Effector CD4-positive, alpha-beta T cell (primary cell): Measurements from ENCODE around the gene ATP5MC2.
A peak's percentile ranks its signal among the peaks of the same experiment; 100 is the strongest.
"Not testable (repeated sequence)": the region's sequence is repeated elsewhere in the genome, so short reads cannot be mapped to it uniquely, and the experiment has no call there.

Experiments
- DNase-seq: peaks from one replicate; pipeline ENCODE4 v3.0.0-alpha.2; 2020

ATP5MC2 gene

DNA sequence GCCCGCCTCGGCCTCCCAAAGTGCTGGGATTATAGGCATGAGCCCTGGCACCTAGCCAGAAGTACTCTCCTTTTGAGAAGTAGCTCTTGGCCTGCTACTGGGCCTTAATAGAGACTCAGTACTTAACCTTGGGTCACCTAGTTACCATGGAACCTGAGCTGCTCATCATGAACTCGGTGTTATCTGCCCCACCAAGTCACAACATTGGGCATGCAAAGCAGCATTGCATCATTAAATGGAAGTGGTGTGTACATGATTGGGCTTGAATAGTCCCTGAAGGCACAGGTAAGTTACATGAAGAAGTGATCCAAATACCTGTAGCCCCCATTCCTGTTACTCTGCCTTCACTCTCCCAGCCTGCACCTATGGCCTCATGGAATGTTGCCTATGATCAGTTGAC, 31.8 kb downstream of the ATP5MC2 start:
- DNase-seq = no peak

DNA sequence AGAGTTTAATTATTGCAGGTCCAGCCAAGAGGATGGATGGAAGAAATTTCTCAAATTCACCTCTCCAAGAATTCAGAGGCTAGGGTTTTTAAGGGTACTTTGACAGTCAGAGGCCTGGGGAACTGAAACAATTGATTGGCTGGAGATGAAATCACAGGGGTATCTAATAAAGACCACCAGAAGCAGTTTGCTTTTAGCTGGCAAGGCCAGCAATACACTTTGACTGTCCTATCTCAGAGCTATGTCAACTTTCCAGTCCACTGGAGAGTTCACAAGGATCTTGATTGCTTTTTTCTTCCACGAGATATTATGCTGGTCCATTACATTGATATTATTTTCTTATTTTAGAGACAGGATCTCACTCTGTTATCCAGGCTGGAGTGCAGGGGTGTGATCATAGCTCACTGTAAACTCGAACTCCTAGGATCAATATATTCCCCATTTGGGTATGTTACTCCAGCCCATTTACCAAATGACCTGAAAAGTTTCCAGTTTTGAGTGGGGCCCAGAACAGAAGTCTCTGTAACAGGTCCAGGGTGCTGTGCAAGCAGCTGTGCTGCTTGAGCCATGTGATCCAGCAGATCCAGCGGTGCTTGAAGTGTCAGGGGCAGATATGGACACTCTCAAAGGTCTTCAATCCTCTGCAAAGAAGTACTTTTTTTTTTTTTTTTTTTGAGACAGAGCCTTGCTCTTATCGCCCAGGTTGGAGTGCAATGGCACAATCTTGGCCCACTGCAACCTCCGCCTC, 32.5 kb downstream of the ATP5MC2 start:
- DNase-seq = no peak

DNA sequence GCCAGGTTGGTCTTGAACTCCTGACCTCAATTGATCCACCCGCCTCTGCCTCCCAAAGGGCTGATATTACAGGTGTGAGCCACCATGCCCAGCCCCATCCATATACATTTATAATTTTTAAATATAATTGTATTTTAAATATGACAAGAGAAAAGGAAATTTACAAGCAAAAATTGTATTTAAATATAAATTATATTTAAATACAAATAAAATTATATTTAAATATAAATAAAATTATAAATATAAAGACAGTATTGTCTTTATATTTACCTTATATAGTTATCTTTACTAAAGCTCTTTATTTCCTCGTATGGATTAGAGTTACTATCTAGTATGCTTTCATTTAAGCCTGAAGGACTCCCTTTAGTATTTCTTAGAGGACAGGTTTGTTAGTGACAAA, 37.8 kb downstream of the ATP5MC2 start:
- no peak for DNase-seq

DNA sequence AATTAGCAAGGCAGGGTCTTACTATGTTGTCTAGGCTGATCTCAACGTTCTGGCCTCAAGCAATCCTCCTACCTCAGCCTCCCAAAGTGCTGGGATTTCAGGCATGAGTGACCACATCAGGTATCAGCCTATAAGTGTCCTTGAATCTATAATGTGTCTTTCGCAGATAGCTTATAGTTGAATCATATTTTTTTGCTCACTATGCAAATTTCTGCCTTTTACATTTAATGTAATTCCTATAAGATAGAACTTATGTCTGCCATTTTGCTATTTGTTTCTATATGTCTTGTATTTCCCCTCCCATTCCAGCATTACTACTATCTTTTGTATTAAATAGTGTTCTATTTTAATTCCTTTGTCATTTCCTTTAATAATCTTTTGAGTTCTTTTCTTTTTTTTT, 39.2 kb downstream of the ATP5MC2 start:
- no peak for DNase-seq

DNA sequence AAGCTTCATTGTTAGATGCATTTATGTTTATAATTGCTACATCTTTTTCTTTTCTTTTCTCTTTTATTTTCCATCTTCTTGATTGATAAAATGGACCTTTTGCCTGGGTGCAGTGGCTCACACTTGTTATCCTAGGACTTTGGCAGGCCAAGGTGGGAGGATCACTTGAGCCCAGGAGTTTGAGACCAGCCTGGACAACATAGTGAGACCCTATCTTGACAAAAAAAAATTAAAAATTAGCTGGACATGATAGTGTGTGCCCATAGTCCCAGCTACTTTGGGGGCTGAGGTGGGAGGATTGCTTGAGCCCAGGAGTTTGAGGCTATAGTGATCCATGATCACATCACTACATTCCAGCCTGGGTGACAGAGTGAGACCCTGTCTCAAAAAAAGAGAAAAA, 40.2 kb downstream of the ATP5MC2 start:
- DNase-seq = not testable (repeated sequence)

DNA sequence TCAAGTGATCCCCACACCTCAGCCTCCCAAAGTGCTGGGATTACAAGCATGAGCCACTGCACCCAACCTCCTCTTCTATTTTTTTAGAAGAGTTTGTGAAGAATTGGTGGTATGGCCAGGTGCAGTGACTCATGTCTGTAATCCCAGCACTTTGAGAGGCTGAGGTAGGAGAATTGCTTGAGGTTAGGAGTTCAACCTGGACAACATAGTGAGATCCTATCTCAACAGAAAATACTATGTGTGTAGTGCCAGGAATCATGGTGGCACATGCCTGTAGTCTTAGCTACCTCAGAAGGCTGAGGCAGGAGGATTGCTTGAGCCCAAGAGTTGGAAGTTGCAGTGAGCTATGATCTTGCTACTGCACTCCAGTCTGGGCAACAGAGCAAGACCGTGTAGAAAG, 44.2 kb downstream of the ATP5MC2 start:
- no peak for DNase-seq

DNA sequence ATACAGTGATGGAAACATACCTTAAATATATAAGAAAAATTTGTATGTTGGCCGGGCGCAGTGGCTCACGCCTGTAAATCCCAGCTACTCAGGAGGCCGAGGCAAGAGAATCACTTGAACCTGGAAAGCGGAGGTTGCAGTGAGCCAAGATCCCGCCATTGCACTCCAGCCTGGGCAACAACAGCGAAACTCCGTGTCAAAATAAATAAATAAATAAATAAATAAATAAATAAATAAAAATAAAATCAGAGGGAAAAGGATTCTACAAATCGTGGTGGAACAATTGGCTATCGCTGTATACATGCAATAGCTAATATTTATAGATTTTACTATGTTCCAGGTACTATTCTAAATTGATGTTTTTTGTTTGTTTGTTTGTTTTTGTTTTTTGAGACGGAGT, 48.0 kb downstream of the ATP5MC2 start:
- DNase-seq = no peak

DNA sequence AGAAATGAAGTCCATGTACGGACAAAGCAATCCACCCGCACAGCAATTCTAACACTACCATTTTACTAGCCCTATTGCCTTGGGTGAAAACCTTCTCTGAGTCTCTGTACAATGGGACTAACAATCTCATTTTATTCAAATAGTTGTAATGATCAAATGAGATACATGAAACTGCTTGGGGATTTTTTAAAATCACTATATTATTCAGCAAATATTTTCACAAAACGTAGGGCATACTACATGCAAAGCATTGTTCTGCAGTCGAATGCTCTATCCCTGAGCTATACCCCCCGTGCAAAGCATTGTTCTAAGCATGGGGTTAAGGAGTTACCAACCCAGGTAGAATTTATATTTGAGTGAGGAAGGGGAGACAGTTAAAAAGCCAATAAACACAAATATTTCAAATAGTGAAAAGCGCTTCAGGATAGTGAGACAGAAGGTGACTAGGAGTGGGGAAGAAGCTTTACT, 49.1 kb downstream of the ATP5MC2 start:
- DNase-seq = no peak

DNA sequence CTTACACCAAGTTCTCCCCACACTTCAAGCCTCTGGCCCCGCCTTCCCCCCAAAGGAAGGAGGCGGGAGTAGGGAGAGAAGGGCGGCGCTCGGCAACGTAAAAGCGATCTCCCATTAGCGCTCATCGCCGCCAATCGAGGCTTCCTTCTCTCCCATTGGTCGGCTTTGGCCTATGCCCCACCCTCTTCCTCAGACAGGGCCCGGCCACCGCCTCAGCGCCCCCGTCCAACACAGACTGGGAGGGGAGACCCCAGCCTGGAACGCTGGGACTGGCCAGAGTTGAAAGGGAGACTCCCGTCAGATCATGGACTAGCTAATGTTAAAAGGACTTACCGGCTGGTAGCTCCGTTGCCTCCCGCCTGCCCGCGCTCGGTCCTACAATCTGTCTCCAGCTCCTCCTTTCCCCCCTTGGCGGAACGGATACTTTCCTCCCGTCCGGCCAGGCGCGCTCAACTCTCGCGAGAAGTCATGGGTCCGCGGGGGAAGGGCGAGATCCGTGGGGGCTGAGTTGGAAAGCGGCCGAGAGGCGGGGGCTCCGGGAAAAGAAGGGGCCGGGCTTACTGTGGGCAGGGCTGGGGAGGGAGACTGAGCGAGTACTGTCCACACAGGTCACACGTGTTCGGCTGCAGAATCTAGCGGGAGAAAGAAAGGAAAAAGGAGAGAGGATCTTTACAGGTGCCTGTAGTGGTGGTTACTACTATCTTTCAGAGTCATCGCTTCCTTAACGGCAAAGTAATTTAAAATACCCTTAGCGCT, 49.8 kb downstream of the ATP5MC2 start, which contains the start of gene ATF7:
Gene ATF7 (minus strand): TSS at position 437 of the 756 bp plus-strand sequence. CDS start 25,382 bp downstream, outside the sequence.
- DNase-seq = peak; percentile 97

DNA sequence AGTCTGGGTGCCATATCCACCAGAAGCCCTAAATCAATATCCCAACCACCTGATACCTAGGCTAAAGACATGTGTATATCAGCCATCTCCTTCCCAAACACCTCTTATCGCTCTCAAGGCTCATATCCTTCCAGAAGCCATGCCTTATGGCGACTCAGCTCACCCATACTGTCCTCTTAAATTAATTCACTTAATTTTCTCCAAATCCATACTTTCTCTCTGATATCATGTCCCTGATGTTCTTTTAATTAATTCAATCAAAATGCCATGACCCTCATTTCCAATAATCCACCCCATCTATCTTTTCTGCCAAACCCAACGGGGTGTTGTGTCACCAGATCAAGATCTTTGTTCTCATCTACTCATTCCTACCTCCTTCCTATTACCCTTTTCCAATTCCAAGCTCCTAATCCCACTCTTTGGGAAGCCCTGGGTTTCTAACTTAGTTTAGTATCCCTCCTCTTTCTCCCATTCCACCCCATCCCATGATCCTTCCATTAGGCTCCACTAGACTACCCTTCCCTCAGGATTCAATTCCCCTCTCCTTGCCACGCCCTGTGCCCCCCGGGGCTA, 50.4 kb downstream of the ATP5MC2 start:
- no peak for DNase-seq

DNA sequence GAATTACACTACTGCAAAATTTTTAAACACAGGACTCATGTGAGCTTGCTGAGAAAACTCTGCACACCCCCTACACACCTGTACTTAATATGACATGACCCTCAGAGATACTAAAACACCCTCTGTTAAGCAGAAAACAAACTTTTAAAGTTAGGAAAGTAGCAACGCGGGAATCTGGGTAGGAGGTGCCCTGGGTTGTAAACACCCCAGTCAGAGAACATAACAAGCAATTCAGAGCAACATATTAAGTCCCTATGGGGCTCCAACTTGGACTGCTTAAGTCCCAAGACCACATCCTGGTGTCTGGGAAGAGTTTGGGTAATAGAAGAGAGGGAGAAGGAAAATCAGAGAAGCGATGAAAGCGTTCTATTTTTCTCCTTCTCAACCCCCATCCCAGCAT, 50.9 kb downstream of the ATP5MC2 start:
- no peak for DNase-seq

DNA sequence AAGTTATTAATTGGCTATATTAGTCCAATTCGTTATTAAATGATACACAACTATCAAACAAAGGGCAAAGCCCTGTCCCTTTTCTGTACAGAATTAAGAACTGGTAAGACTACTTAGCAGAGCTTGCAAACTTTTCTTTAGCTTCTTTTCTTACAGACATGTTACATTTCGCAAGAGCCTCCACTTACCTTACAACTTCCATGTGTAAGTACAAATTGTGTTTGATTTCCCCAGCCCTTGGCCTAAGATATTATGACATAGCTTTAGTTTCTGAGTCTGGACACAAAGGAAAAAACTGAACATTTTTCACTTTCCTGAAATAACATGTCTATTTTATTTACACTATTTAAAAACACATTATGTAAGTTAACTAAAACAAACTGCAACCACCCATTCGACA, 51.4 kb downstream of the ATP5MC2 start:
- DNase-seq = no peak

DNA sequence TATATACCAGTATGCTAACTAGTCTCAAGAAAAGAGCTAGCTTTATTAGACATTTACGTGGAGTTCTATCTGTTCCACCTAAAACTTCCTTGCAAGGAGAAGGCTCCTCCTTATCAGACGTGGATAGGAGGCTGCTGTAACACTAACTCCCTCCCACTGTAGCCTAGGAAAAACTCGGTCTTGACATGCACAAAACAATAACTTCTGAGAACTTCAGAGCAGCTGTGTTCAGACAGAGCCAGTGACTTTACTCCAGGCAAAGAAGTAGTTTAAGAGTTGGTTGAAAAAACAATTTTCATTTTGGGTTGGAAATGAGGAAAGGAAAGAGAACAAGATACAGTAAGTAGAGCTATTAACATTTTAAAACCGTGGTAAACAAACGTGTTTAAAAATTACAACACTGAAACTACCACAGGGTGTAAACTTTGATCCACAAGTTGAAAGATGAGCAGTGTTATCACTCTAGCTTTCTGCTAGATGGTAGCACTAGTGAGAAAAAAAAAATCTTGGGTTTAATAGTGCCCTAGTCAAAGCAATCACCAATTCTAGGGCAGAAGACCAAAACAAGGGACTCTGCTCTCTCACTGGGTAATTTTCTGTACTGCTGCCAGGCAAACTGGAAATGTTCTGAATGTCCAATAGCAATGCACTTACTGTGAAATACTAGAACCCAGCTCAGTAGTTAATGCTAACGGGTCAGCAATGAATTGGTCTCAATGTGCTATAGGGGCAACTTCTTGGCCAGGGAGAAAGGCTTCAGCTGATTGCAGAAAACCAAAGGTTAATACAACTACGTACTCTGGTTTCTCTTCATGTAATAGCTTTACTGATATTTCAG, 52.1 kb downstream of the ATP5MC2 start:
- DNase-seq = no peak

DNA sequence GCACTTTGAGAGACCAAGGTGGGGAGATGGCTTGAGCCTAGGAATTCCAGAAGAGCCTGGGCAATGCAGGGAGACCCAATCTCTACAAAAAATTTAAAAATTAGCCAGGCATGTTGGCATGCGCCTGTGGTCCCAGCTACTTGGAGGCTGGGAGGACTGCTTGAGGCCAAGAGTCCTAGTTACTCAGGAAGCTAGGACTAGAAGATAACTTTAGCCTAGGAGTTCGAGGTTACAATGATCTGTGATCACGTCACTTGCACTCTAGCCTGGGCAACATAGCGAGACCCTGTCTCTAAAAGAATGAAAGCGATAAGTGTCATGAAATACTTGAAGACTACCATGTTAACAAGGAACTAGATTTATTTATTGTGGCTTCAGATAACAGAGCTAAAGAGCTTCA, 53.2 kb downstream of the ATP5MC2 start:
- DNase-seq = no peak

DNA sequence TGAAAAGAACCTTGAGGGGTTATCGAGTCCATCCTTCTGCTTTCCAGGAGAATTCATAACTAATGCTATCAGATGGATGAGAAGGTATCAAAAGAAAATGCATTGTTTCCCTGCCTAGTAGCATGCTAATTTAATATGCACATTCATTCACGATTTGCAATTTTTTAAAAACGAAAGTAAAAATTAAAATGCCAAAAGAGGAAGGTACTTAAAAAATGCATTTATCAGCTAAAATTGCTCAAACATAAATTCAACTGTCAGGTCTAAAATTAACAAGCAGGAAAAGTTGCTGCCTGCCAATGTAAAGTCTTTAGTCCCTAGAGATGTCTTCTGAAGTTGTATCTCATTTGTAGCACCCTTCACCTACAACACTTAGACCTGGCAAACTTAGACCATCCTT, 57.6 kb downstream of the ATP5MC2 start:
- DNase-seq = no peak

DNA sequence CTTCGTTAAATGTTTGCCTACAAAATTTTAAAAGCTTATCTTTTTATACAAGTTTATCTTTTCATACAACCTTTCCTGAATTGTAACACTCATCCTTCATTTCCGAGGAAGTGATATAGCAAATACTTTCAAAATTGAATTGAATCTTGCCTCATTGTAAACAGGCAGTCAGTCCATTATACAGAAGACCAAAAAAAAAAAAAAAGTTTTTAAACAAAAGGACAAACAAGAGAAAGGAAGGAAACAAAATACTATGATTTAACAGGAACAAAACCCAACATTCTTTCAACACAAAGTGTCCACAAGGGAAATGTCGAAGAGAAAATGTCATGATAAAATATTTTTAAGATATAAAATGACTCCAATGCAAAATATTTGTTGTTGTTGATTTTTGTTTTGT, 58.2 kb downstream of the ATP5MC2 start:
- no peak for DNase-seq

DNA sequence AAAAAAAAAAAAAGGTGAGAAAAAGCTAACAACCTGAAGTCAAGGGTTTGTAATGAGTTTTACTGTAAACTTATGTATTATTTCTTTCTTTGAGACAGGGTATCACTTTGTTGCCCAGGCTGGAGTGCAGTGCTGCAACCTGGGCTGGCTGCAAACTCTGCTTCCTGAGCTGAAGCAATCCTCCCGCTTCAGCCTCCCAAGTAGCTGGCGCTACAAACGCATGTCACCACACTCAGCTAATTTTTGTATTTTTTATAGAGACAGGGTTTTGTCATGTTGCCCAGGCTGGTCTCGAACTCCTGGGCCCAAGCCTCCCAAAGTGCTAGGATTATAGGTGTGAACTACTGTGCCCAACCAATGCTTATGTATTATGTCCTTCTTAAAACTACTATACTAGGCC, 58.9 kb downstream of the ATP5MC2 start:
- DNase-seq = no peak
